ENCODE results near the gene KLF6. TPM values are rescaled to one million over a fixed set of nuclear protein-coding genes. Genes with fewer than 3 reads are reported as not detected.

The KLF6 gene
- polyA plus RNA-seq, 4 donors, result 41.7 to 64.2 (median 47.6) TPM

DNA sequence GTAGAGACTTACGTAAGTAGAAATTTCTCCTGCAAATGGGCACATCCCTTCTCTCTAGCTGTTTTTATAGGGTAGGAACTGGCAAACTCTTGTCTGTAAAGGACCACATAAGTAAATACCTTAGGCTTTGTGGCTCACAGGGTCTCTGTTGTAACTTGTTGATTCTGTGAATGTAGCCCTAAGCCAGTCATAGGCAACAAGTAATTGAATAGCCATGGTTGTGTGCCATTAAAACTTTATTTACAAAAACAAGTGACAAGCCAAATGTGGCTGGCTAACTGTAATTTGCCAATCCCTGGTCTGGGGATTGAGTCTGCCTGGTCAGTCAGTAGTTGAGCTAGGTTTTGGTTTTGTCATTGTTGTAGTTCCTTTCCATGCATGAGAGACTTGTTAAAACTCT lies 5.3 kb upstream of the KLF6 start:
- no peak for DNase-seq (ENCODE audit: low read depth in 4 of 4, low spot score in 2 of 4)

DNA sequence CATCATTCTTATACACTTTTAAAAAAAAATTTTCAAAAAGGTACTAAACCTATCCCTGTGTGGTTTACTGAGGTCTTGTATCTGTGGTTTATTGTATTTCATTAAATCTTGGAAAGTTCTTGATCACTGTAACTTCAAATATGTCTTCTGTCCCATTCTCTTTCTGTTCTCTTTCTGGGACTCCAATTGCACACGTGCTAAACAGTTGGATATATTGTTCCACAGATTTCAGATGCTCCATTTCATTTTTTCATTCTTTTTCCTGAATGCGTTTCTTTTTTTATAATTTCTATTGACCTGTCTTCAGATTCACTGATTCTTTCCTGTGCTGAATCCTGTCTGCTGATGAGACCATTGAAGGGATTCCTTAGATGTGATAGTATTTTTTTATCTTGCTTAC lies 4.6 kb upstream of the KLF6 start:
- no peak for DNase-seq (ENCODE audit: low read depth in 4 of 4, low spot score in 2 of 4)

- no peak for DNase-seq (ENCODE audit: low read depth in 4 of 4, low spot score in 2 of 4)
These were observed 2.8 kb upstream of the KLF6 start for GRCh38 chr10:3787816-3788215.

GRCh38 chr10:3787016-3787400 lies 2.0 kb upstream of the KLF6 start:
- no peak for DNase-seq (ENCODE audit: low read depth in 4 of 4, low spot score in 2 of 4)

GRCh38 chr10:3786295-3787015 lies 1.4 kb upstream of the KLF6 start:
- DNase-seq (ENCODE audit: low read depth in 4 of 4, low spot score in 2 of 4), result no peak

GRCh38 chr10:3785851-3786271 lies 852 bp upstream of the KLF6 start:
- peak in 2 of 4 donors; percentile 53 to 55 for DNase-seq (ENCODE audit: low read depth in 4 of 4, low spot score in 2 of 4)

- peak; percentile 94 to 99 (median 96) for DNase-seq (ENCODE audit: low read depth in 4 of 4, low spot score in 2 of 4)
These were observed 342 bp upstream of the KLF6 start for GRCh38 chr10:3785251-3785850.

DNA sequence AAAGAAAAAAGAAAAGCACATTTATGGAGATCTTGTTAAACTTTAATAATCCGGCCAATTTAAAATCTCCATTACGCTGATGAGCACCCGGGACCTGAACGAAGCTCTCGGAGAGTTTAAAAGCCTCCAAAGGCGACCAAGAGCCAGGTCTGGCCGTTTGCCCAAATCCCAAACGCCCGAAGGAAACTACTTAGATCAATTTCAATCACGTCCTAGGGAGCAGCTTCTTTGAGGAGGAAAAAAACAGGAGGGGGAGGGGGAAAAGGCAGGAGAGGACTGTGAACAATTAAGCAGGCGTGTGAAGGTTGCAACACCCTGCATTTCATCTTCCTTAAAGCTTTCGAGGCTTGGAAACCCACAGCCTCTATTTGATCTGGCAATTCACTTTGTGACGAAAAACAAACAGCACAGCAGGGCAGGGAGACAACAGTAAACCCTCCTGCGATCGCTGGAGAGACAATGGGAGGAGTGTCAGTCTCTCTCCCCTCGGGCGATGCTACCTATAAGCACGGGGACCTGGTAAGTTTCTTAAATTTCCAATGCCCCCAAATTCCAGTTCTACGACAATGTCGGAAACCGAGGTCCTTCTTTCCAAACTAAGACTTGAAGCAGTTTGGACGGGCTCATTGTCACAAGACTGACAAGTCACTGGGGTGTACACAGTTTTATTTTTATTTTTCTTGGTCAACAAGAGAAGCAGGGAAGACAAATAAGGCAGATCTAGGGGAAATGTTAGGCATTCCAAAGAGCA lies 1.2 kb downstream of the KLF6 start:
- DNase-seq (ENCODE audit: low read depth in 4 of 4, low spot score in 2 of 4), result peak in 3 of 4 donors; percentile 58 to 75 (median 61)

- peak in 2 of 4 donors; percentile 52 to 62 for DNase-seq (ENCODE audit: low read depth in 4 of 4, low spot score in 2 of 4)
These were observed 1.7 kb downstream of the KLF6 start for GRCh38 chr10:3783316-3783681.

- DNase-seq (ENCODE audit: low read depth in 4 of 4, low spot score in 2 of 4), result peak in 2 of 4 donors; percentile 45 to 63
These were observed 2.3 kb downstream of the KLF6 start for GRCh38 chr10:3782451-3783315.

GRCh38 chr10:3782146-3782450 lies 2.9 kb downstream of the KLF6 start:
- no peak for DNase-seq (ENCODE audit: low read depth in 4 of 4, low spot score in 2 of 4)

DNA sequence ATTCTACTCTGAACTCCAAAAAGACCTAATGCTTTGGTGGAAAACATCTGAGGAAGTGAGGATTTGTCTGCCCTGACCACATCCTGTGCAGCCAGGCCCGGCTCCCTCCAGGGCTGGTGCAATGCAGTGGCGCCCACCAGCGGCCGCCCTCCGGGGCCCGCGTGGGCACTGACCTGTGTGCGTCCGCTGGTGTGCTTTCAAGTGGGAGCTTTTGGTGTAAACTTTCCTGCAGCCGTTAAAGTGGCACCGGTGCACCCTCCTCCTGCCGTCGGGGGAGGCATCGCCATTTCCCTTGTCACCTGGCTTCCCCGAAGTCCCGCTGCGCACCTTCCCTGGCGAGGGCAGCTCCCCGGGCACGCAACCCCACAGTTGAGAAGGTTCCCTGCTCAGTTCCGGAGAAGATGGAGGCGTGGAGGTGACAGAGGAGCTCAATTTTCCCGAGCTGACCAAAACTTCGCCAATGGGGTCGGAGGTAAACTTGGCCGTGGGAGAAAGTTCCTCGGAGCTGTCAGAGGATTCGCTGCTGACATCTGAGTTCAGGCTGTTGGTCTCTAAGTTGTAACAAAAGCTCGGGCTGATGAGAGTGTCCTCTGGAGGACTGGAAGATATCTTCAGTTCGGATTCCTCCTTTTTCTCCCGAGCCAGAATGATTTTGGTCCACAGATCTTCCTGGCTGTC lies 3.4 kb downstream of the KLF6 start:
- no peak for DNase-seq (ENCODE audit: low read depth in 4 of 4, low spot score in 2 of 4)

GRCh38 chr10:3780771-3781467 lies 4.1 kb downstream of the KLF6 start:
- DNase-seq (ENCODE audit: low read depth in 4 of 4, low spot score in 2 of 4), result no peak

DNA sequence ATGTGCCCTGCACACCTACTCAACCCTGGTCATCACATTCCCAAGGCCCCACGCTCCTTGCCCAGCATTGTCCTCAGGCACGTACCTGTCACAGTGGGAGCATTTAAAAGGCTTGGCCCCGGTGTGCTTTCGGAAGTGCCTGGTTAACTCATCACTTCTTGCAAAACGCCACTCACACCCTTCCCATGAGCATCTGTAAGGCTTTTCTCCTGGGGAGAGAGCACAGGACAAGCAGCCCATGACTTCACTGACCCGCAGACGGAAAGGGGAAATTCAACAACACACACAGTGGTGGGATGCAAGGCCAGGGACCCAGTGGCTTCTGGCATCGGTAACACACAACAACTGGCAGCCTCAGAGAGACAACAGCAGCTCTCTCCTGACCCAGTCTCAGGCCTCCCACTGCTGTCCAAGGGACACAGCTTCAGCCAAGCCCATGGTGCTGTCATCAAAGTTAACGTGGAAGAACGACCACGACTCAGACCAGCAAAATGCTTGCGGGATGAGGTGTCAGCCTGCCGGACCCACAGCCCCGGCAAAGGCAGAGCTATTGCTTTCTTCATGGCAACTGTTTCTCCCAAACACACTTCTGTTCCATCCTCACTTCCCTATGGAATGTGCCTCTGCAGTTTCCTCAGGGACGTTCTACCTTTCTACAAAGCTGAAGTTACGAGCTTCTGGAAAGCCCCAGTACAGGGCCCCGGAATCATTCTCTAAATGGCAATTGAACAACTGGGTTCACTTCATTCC lies 4.8 kb downstream of the KLF6 start:
- no peak for DNase-seq (ENCODE audit: low read depth in 4 of 4, low spot score in 2 of 4)

DNA sequence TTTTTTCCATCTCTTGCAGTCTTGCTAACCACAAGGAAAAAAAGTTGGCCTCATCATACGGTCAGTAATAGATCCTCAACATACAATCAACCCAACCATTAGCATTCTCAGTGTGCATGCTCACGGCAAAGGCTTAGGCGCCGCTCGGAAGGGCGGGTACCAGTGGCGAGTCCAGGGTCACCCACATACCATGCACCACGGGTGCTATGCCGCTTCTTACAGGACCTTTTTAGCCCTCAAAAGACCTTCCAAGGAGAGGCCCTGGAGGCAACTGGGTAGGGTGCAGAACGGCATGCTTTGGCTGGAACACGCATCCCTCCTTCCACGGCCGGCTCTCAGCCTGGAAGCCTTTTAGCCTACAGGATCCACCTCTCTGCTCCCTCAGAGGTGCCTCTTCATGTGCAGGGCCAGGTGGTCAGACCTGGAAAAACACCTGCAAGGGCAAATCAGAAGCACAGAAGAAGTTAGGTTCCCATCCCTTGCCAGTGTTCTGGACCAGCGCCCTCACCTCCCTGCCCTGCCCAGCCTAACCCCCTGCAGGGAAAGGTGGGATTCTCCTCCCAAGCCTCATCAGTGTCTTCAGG lies 5.8 kb downstream of the KLF6 start:
- no peak for DNase-seq (ENCODE audit: low read depth in 4 of 4, low spot score in 2 of 4)

GRCh38 chr10:3778692-3779157 lies 6.3 kb downstream of the KLF6 start:
- DNase-seq (ENCODE audit: low read depth in 4 of 4, low spot score in 2 of 4), result no peak

DNA sequence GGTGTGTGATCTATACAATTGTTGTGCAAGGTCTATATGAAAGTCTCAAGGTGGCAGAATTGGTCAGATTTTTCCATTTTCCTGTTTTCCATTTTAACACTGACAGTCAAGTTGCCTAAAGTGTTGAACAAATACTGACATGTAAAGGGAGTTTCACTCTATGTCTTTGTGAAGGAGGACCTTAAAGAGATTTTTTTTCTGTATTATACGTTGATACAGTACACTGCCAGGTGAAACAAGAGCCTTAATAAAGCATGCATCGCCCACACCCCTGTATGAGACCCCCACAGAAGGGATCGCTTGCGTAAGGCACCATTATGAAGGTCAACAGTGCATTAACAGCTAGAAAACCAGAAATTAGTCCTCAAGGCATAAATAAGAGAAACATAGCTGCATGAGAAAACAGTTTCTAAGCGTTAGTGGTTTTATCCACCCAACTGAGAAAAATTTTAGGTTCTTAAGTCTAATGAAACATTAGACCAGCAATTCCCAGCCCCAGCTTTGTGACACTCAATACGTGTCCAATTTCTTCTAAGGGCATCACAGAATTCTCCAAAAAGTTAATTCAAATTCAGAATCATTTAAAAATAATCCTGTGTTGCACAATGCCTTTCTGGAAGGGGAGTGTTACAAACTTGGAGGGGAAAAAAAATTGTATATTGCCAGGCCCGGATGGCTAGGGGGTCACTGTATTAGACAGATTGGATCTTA lies 6.9 kb downstream of the KLF6 start:
- DNase-seq (ENCODE audit: low read depth in 4 of 4, low spot score in 2 of 4), result no peak
